AML-193 (cell line): Measurements from ENCODE around the gene STXBP5.

Experiments used
- DNase-seq, 2 experiments: peaks; one replicate each; lab custom pipeline; 2025; lab: John Stamatoyannopoulos, UW

Gene STXBP5

GRCh38 chr6:147178355-147178754, 25.9 kb upstream of the STXBP5 start:
- DNase-seq = no peak

- DNase-seq = no peak
Measured at GRCh38 chr6:147179809-147180208, 24.4 kb upstream of the STXBP5 start.

GRCh38 chr6:147180926-147181325, 23.3 kb upstream of the STXBP5 start:
- no peak for DNase-seq

GRCh38 chr6:147184379-147184778, 19.8 kb upstream of the STXBP5 start:
- DNase-seq = no peak

GRCh38 chr6:147185216-147185615, 19.0 kb upstream of the STXBP5 start:
- DNase-seq = no peak

- DNase-seq = no peak
Measured at GRCh38 chr6:147190556-147190955, 13.7 kb upstream of the STXBP5 start.

DNA sequence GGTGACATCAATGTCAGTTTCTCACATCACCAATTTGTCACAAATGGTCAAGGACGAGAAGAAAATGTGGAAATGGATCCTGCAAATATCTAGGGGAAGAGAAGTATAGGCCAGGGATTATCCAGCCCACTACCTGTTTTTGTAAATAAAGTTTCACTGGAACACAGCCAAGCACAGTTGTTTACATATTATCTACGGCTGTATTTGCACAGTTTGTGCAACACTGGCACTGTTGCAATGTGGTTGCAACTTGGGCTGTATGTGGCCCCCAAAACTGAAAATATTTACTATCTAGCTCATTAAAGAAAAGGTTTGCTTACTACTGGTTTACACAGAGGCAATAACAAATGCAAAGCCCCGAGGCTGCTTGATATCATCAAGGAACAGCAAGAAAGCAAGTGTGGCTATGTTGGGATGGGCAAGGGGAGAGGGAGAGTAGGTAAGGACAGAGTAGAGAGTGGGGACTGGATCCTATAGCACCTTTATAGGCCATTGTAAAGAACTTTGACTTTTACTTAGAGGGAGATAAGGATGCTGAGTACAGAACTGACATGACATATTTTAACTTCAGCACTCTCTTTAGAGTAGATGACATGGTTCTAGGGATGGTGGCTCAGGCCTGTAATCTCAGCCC, 11.8 kb upstream of the STXBP5 start:
- no peak for DNase-seq

GRCh38 chr6:147194652-147195411, 9.4 kb upstream of the STXBP5 start:
- DNase-seq = peak; percentile 86 to 88

DNA sequence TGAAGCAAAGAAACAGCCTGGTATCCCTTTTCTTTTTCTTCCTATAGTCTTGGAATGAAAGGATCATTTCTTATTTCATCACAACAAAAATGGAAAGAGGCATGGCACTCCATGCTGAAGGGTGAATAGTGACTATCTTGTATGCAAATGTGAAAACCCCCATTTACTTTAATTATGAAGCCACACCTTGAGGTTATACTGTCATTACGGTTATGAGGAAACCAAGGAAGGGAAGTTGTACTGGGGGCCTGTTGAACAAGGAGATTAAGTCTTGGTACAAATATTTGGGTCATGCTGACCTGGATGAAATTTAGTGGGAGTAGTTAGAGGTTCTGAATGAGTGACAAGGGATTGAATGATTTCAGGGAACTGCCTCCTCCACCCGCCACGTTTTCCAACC, 8.7 kb upstream of the STXBP5 start:
- DNase-seq = peak; percentile 43 to 57

DNA sequence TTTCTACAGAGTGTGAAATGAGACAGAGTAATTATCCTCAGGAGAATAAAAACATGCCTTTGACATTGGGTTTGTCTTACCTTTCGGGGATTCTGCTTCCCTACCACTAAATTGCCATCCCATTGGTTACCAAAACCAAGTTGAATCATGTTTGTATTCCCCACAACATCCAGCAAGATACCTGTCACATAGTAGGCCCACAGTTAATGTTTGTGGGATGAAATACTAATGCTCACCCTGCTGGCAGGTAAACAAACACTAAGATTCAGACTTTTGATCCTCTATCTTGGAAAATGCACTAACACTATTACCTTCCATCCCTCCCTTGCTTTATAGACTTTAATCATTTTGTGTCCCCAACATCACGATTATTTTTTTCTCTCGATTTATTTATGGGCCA, 8.2 kb upstream of the STXBP5 start:
- no peak for DNase-seq

DNA sequence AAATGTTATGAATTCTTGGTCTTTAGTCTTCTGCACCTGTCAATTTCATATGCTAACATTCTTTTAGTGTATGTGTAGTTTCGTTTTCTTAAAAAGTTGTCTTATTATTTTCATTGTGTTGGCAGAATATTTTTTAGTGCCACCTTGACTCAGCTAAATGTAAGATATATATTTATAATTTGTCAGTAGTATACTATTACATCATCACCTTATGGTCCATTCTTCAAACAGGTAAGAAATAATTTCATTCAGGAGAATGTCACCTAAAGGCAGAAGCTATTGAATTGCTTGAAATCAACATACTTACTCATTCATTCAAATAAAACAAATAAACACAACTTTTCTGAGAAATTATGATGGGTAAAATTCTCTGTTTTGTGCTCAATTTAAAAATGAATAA, 3.5 kb upstream of the STXBP5 start:
- DNase-seq = no peak

- peak; percentile 93 for DNase-seq
Measured at GRCh38 chr6:147201885-147202515, 2.2 kb upstream of the STXBP5 start.

GRCh38 chr6:147202516-147203310, 1.5 kb upstream of the STXBP5 start:
- peak; percentile 100 for DNase-seq

DNA sequence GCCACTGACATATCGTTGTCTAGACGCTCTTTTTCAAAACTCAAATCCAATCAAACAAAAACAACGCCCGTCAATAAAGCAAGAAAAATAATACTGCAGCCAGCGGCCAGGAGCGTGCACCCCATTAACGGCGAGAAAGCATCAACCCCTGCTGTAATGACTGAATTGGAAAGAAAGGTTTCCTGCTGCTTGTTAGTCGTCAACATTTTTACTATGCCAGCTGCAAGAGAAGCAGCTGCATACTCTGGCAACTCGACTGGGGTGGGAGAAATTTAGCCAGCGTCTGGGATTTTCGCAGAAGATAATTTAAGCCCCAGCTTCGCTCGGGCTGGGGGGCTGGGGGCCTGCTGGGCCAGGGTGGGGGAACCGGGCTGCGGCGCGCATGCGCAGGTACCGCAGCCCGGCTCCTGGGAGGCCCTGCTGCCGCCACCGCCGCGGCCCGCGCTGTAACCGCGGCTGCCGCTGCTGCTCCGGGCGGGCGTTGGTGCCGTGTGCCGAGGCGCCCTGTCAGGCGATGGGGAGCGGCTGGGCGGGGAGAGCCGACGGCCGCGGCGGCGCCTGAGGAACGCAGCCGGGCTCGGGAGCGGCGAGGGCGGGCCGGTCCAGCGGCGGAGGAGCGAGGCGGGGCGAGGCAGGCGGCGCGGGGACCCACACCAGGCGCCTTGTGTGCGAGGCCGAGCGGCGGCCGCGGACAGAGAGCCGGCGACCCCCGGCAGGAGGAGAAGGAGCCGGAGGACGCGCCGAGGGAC, 732 bp upstream of the STXBP5 start:
- peak; percentile 69 to 81 for DNase-seq

GRCh38 chr6:147204843-147205311, 660 bp downstream of the STXBP5 start:
- DNase-seq = no peak

DNA sequence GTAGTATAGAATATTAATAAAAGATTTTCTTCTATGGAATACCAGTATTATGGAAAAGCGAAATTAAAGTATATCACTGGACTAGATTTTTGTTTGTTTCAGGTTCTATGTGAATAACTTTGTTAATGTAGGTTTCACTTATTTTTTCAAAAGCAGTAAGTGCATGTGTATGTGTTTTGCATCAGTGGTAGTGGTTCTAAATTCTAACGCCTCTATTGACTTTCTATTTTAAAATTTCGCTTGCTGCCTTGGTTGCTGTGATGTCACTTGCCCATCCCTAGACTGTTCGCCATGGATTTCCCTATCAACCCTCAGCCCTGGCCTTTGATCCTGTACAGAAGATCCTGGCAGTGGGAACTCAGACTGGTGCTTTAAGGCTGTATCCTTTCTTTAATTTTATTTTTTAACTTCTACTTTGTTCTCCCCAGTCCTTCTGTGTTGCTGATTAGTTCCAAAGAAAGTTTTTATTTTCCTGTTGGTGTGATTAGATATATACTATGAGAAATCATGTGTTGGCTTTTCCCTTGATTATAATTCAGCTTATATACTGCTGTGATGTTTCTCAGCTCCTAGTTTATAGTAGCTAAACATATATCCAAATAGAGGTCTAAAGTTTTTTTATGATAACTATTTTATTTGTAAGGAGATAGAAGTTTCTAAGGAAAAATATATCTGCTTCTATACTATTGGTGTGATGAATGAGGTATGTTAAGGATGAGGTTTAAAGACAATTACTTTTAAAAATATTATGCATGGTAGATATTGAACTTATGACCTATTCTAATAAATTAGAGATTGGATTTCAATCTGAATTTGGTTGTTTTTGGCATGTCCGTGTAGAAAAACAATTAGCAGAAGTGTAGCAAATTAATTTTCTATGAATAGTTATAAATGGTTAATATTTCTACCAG, 1.7 kb downstream of the STXBP5 start:
- DNase-seq = peak; percentile 46 to 56

GRCh38 chr6:147207351-147207750, 3.1 kb downstream of the STXBP5 start:
- DNase-seq = peak in 1 of 2 experiments; percentile 21

- DNase-seq = no peak
Measured at GRCh38 chr6:147207837-147208754, 3.9 kb downstream of the STXBP5 start.

- no peak for DNase-seq
Measured at GRCh38 chr6:147209762-147210449, 5.7 kb downstream of the STXBP5 start.
